IMR-90 (cell line): Measurements from ENCODE around the gene NOP9. TPM values are rescaled to one million over a fixed set of nuclear protein-coding genes. Genes with fewer than 3 reads are reported as not detected.
A peak's percentile ranks its signal among the peaks of the same experiment; 100 is the strongest.

Experiments
- ATAC-seq: fragments of 200-7000 bp; cut with Tn5 transposase; 2 replicates; pipeline ENCODE4 v1.9.1; 2020; ENCODE audit warnings: low read depth, mild to moderate bottlenecking, moderate library complexity
- BruUV-seq: library from RNA; stranded (reverse); fragments of 400-500 nt; replicated peaks from 2 replicates; lab custom pipeline; 2021; lab: Mats Ljungman, UMichigan
- CTCF ChIA-PET: fragments of 300-600 bp; formaldehyde crosslinking; extraction: SDS; loops from one replicate; lab custom pipeline; 2021; ENCODE audit warnings: antibody characterized with exemption; lab: Yijun Ruan, JAX
- POLR2A ChIA-PET: fragments of 300-600 bp; sonication (Branson Sonifier 250); formaldehyde crosslinking; loops from one replicate; lab custom pipeline; 2022; ENCODE audit warnings: antibody characterized with exemption; ENCODE audit not compliant: unreplicated experiment; lab: Charles Lee
- DNase-seq: peaks from one replicate; pipeline ENCODE4 v3.0.0; 2013
- H2AFZ ChIP-seq: replicated peaks from 2 replicates; pipeline ENCODE3; 2013; ENCODE audit warnings: low read length, mild to moderate bottlenecking; ENCODE audit not compliant: poor library complexity
- H2AK5ac ChIP-seq: 2 replicates; pipeline ENCODE4 v1.6.1; 2013; ENCODE audit warnings: low read depth, low read length, inconsistent platforms
- H2AK9ac ChIP-seq: replicated peaks from 2 replicates; pipeline ENCODE3; 2013; ENCODE audit warnings: mild to moderate bottlenecking, low read depth, low read length, moderate library complexity; ENCODE audit not compliant: poor library complexity
- H2BK120ac ChIP-seq: 2 replicates; pipeline ENCODE4 v1.6.1; 2013; ENCODE audit warnings: low read depth, low read length, inconsistent platforms
- H2BK15ac ChIP-seq: 3 replicates; pipeline ENCODE4 v1.6.1; 2013; ENCODE audit warnings: low read depth, low read length, inconsistent platforms
- H2BK20ac ChIP-seq: 2 replicates; pipeline ENCODE4 v1.6.1; 2013; ENCODE audit warnings: low read depth, mild to moderate bottlenecking, inconsistent platforms, low read length, moderate library complexity
- H2BK5ac ChIP-seq: 2 replicates; pipeline ENCODE4 v1.6.1; 2013; ENCODE audit warnings: mild to moderate bottlenecking, low read depth, low read length, inconsistent platforms; ENCODE audit not compliant: poor library complexity, severe bottlenecking
- H3K14ac ChIP-seq: replicated peaks from 2 replicates; pipeline ENCODE4 v1.6.1; 2013; ENCODE audit warnings: low read depth, low read length, inconsistent platforms
- H3K18ac ChIP-seq: 2 replicates; pipeline ENCODE4 v1.6.1; 2013; ENCODE audit warnings: low read depth, low read length, control low read depth
- H3K23ac ChIP-seq: 2 replicates; pipeline ENCODE4 v1.6.1; 2013; ENCODE audit warnings: low read depth, low read length, inconsistent platforms
- H3K27ac ChIP-seq: 2 replicates; pipeline ENCODE4 v1.5.1; 2013; ENCODE audit warnings: mild to moderate bottlenecking, control low read depth, low read length; ENCODE audit not compliant: insufficient read depth
- H3K27me3 ChIP-seq: 2 replicates; pipeline ENCODE4 v1.6.1; 2013; ENCODE audit warnings: low read length; ENCODE audit not compliant: control insufficient read depth, insufficient read depth
- H3K36me3 ChIP-seq: 2 replicates; pipeline ENCODE4 v1.6.1; 2013; ENCODE audit warnings: low read length, mixed read lengths; ENCODE audit not compliant: control insufficient read depth, insufficient read depth
- H3K4ac ChIP-seq: 2 replicates; pipeline ENCODE4 v1.6.1; 2013; ENCODE audit warnings: low read depth, low read length, inconsistent platforms
- H3K4me1 ChIP-seq: 2 replicates; pipeline ENCODE4 v1.6.1; 2013; ENCODE audit warnings: low read length, mixed read lengths; ENCODE audit not compliant: control insufficient read depth, insufficient read depth
- H3K4me2 ChIP-seq: 2 replicates; pipeline ENCODE4 v1.6.1; 2013; ENCODE audit warnings: low read depth, mild to moderate bottlenecking, control low read depth, low read length, moderate library complexity
- H3K4me3 ChIP-seq: 2 replicates; pipeline ENCODE4 v1.5.1; 2013; ENCODE audit warnings: low read depth, mild to moderate bottlenecking, control low read depth, low read length, moderate library complexity; ENCODE audit not compliant: insufficient read depth
- H3K56ac ChIP-seq: 2 replicates; pipeline ENCODE4 v1.6.1; 2013; ENCODE audit warnings: low read length, inconsistent platforms; ENCODE audit not compliant: insufficient read depth; ENCODE audit errors: extremely low read depth
- H3K79me1 ChIP-seq, 2 experiments: 2 replicates each; pipeline ENCODE4 v1.6.1; 2013; ENCODE audit warnings: low read length in 2 of 2, inconsistent platforms in 1 of 2, low read depth in 1 of 2
- H3K9ac ChIP-seq: 2 replicates; pipeline ENCODE4 v1.6.1; 2013; ENCODE audit warnings: low read depth, low read length, control low read depth
- H3K9me1 ChIP-seq: 2 replicates; pipeline ENCODE4 v1.6.1; 2013; ENCODE audit warnings: low read length, inconsistent platforms; ENCODE audit not compliant: insufficient read depth
- H3K9me3 ChIP-seq: 2 replicates; pipeline ENCODE4 v1.6.1; 2013; ENCODE audit warnings: low read length; ENCODE audit not compliant: control insufficient read depth, insufficient read depth
- H4K20me1 ChIP-seq: 2 replicates; pipeline ENCODE4 v1.6.1; 2013; ENCODE audit warnings: low read length, inconsistent platforms; ENCODE audit not compliant: insufficient read depth
- H4K5ac ChIP-seq: 2 replicates; pipeline ENCODE4 v1.6.1; 2013; ENCODE audit warnings: mild to moderate bottlenecking, low read depth, low read length, control low read depth
- H4K8ac ChIP-seq, 2 experiments: 2 replicates each; pipeline ENCODE4 v1.6.1; 2013; ENCODE audit warnings: low read depth in 2 of 2, low read length in 2 of 2, control low read depth in 1 of 2, inconsistent platforms in 1 of 2
- H4K91ac ChIP-seq: 2 replicates; pipeline ENCODE4 v1.6.1; 2013; ENCODE audit warnings: low read depth, low read length, inconsistent platforms; ENCODE audit not compliant: insufficient read depth
- CEBPB ChIP-seq: IDR thresholded peaks from 2 replicates; pipeline ENCODE4 v1.6.1; 2012; ENCODE audit warnings: low read depth, low read length, improper control_type of control experiment
- MAZ ChIP-seq: IDR thresholded peaks from 2 replicates; pipeline ENCODE4 v1.6.1; 2012; ENCODE audit warnings: low read depth, mild to moderate bottlenecking, low read length, improper control_type of control experiment, moderate library complexity, borderline replicate concordance
- POLR2A ChIP-seq: IDR thresholded peaks from 2 replicates; pipeline ENCODE4 v1.6.1; 2012; ENCODE audit warnings: mild to moderate bottlenecking, low read depth, low read length
- RAD21 ChIP-seq: IDR thresholded peaks from 2 replicates; pipeline ENCODE4 v1.6.1; 2012; ENCODE audit warnings: low read length, improper control_type of control experiment
- RFX5 ChIP-seq: IDR thresholded peaks from 2 replicates; pipeline ENCODE4 v1.8.0; 2012; ENCODE audit warnings: low read depth, mild to moderate bottlenecking, low read length, moderate library complexity
- WGBS, 2 experiments: methylation state at CpG; one replicate each; pipeline versions ENCODE4 v1.1.5 to v1.1.7; 2013; ENCODE audit warnings: missing lambda C conversion rate in 2 of 2; ENCODE audit not compliant: insufficient read length in 1 of 2; ENCODE audit errors: extremely low coverage in 2 of 2; 5-methylcytosine and 5-hydroxymethylcytosine counted together
- dilution Hi-C: fragments of 300-500 bp; cut with HindIII; formaldehyde crosslinking; loops from one replicate; pipeline ENCODE4 v1.14.3; 2018; ENCODE audit warnings: low sequenced_read_pairs; ENCODE audit not compliant: unreplicated experiment
- in situ Hi-C: fragments of 300-500 bp; cut with MboI; formaldehyde crosslinking; loops from 3 replicates; pipeline ENCODE4 v1.14.3; 2019; ENCODE audit warnings: low sequenced_read_pairs, inconsistent platforms, mixed read lengths
- intact Hi-C: fragments of 100-400 bp; cut with micrococcal nuclease; formaldehyde crosslinking; loops from 2 replicates; pipeline ENCODE4 v1.10.0; 2022
- polyA plus RNA-seq, 3 experiments: library from polyadenylated mRNA; depleted of rRNA; stranded (reverse); fragments of >200 nt; gene quantifications; 2 replicates each; pipeline ENCODE4 v1.2.3, GENCODE V29; 2012; ENCODE audit warnings: low replicate concordance in 1 of 3
- total RNA-seq: library from RNA; depleted of rRNA; stranded (reverse); fragments of >200 nt; gene quantifications from 2 replicates; pipeline ENCODE4 v1.2.3, GENCODE V29; 2012
- TF ChIP-seq, protein P1 (sequence below): fragments of 150-350 bp; IDR thresholded peaks from 2 replicates; pipeline ENCODE4 v1.6.1; 2016; ENCODE audit warnings: low read depth, mild to moderate bottlenecking, low read length, moderate library complexity, borderline replicate concordance
- TF ChIP-seq, protein P2 (sequence below): conservative IDR thresholded peaks from 2 replicates; pipeline ENCODE4 v1.5.1; 2012; ENCODE audit warnings: mild to moderate bottlenecking, low read depth, low read length, improper control_type of control experiment

NOP9 gene
- total and polyA plus RNA-seq, 2 of the 4 experiments (the other 2 are of a cell fraction) = 11.8 to 25.8 TPM

DNA sequence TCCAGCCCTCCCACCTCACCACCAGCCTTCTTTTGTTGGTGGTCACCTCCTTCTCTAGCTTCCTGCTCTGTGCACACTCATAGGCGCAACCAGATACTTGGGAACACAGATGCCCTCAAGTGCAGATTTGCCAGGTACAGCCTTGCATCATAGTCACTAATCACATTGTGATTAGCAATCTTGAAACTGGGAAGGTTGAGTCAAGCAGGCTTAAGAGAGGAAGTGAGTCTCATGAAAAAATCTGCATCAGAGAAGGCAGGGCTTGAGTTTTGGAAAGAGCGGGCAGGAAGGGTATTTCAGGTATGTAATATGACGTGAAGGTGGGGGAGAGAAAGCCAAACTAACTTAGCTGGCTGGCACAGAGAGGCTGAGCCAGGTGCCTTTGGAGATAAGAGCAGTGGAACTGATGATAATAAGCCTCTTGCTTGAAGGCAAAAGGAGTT lies 25.5 kb upstream of the NOP9 start:
- CTCF ChIA-PET = no interaction called here
- 100% methylated on average over 1 of the region's 3 CpGs; no CpG with 5 or more reads in 1 of the 2 experiments for WGBS, 2 experiments
- in situ Hi-C loops = no loop called here

More for the DNA sequence above, 25.5 kb upstream of the NOP9 start:
- TF ChIP-seq CEBPB (0 out of 2 replicates have a peak, but pooled peaks have one; percentile 34), MAZ (no peak), RFX5 (no peak), POLR2A (no peak), RAD21 (no peak)
- TF ChIP-seq, protein P1, sequence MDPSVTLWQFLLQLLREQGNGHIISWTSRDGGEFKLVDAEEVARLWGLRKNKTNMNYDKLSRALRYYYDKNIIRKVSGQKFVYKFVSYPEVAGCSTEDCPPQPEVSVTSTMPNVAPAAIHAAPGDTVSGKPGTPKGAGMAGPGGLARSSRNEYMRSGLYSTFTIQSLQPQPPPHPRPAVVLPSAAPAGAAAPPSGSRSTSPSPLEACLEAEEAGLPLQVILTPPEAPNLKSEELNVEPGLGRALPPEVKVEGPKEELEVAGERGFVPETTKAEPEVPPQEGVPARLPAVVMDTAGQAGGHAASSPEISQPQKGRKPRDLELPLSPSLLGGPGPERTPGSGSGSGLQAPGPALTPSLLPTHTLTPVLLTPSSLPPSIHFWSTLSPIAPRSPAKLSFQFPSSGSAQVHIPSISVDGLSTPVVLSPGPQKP = no peak
- TF ChIP-seq, protein P2, sequence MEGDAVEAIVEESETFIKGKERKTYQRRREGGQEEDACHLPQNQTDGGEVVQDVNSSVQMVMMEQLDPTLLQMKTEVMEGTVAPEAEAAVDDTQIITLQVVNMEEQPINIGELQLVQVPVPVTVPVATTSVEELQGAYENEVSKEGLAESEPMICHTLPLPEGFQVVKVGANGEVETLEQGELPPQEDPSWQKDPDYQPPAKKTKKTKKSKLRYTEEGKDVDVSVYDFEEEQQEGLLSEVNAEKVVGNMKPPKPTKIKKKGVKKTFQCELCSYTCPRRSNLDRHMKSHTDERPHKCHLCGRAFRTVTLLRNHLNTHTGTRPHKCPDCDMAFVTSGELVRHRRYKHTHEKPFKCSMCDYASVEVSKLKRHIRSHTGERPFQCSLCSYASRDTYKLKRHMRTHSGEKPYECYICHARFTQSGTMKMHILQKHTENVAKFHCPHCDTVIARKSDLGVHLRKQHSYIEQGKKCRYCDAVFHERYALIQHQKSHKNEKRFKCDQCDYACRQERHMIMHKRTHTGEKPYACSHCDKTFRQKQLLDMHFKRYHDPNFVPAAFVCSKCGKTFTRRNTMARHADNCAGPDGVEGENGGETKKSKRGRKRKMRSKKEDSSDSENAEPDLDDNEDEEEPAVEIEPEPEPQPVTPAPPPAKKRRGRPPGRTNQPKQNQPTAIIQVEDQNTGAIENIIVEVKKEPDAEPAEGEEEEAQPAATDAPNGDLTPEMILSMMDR = no peak
- H3K79me1 ChIP-seq = peaks cover 12 to 30% of the 10 kb centered on the region in 2 experiments
- intact Hi-C loops = no loop called here
- no peak overlapping the region for H2BK120ac ChIP-seq
- no peak overlapping the region for H3K4me2 ChIP-seq
- no peak overlapping the region for H4K5ac ChIP-seq
- no peak overlapping the region for H4K91ac ChIP-seq
- no peak overlapping the region for H3K4me3 ChIP-seq
- no peaks in the 10 kb centered on the region for H3K27me3 ChIP-seq
- ATAC-seq = no peak
- no peaks in the 10 kb centered on the region for H3K9me3 ChIP-seq
- no TSS peak for BruUV-seq
- peak; percentile 31 for DNase-seq
- no peak overlapping the region for H3K18ac ChIP-seq
- H4K20me1 ChIP-seq = no peaks in the 10 kb centered on the region
- dilution Hi-C loops = no loop called here
- no peak overlapping the region for H2AFZ ChIP-seq
- no peak overlapping the region for H3K14ac ChIP-seq
- peak overlapping the region; percentile 36; the same call in 1 of the 2 replicates for H3K23ac ChIP-seq
- no peak overlapping the region for H3K9ac ChIP-seq
- H3K9me1 ChIP-seq = peaks cover 5% of the 10 kb centered on the region; the same call in 1 of the 2 replicates
- no peak overlapping the region for H2BK15ac ChIP-seq
- H3K4me1 ChIP-seq = peaks cover 5% of the 10 kb centered on the region; the same call in 1 of the 2 replicates
- no peak overlapping the region for H2AK5ac ChIP-seq
- H2BK20ac ChIP-seq = no peak overlapping the region
- no peak overlapping the region for H3K27ac ChIP-seq
- no peak overlapping the region for H4K8ac ChIP-seq
- H3K56ac ChIP-seq = no peak overlapping the region
- no peak overlapping the region for H2BK5ac ChIP-seq
- POLR2A ChIA-PET = no interaction called here
- no peak overlapping the region for H3K4ac ChIP-seq
- H2AK9ac ChIP-seq = peak overlapping the region; percentile 50
- H3K36me3 ChIP-seq = peaks cover 3% of the 10 kb centered on the region; the same call in 1 of the 2 replicates
